Transverse colon (tissue), 4 donors: Measurements from ENCODE around the gene HOXA13. TPM values are rescaled to one million over a fixed set of nuclear protein-coding genes. Genes with fewer than 3 reads are reported as not detected.

Experiments used
- DNase-seq: peaks from one replicate; pipeline ENCODE4 v3.0.0-alpha.2; 2019
- H3K27ac ChIP-seq, 4 donors: fragments of 200-600 bp; sonication (generic); 2 replicates each; pipeline ENCODE4 v1.5.1; 2016 to 2018; ENCODE audit warnings: inconsistent platforms in 4 of 4
- H3K27me3 ChIP-seq: fragments of 200-600 bp; sonication (generic); 2 replicates; pipeline ENCODE4 v1.5.1; 2017; ENCODE audit warnings: inconsistent platforms
- H3K36me3 ChIP-seq, 4 donors: fragments of 200-600 bp; sonication (generic); 2 replicates each; pipeline ENCODE4 v1.5.1; 2017 to 2019; ENCODE audit warnings: inconsistent platforms in 4 of 4
- H3K4me1 ChIP-seq, 4 donors: fragments of 200-600 bp; sonication (generic); 2 replicates each; pipeline ENCODE4 v1.5.1; 2017 to 2020; ENCODE audit warnings: inconsistent platforms in 4 of 4
- H3K4me3 ChIP-seq, 4 donors: fragments of 200-600 bp; sonication (generic); 1 replicate in 1 of 4; 2 replicates in 3 of 4; pipeline versions ENCODE4 v1.5.1 to v1.6.1; 2017 to 2019; ENCODE audit warnings: inconsistent platforms in 4 of 4
- H3K9me3 ChIP-seq, 2 donors: fragments of 200-600 bp; sonication (generic); 2 replicates each; pipeline ENCODE4 v1.5.1; 2017 to 2019; ENCODE audit warnings: inconsistent platforms in 2 of 2
- CTCF ChIP-seq, 5 experiments: fragments of 200-600 bp in 3 of 5; fragments of 450-650 bp in 2 of 5; sonication (generic) in 3 of 5; IDR thresholded peaks; 1 replicate in 2 of 5; 2 replicates in 3 of 5; pipeline ENCODE4 v1.5.1; 2016 to 2017; ENCODE audit warnings: antibody characterized with exemption in 5 of 5, inconsistent platforms in 3 of 5, mild to moderate bottlenecking in 2 of 5, moderate library complexity in 1 of 5
- EP300 ChIP-seq: sonication (generic); formaldehyde crosslinking; IDR thresholded peaks from one replicate; pipeline ENCODE4 v1.6.1; 2017; ENCODE audit warnings: antibody characterized with exemption, low read depth
- POLR2A ChIP-seq: fragments of 450-650 bp; IDR thresholded peaks from one replicate; pipeline ENCODE4 v1.6.1; 2016; ENCODE audit warnings: antibody characterized with exemption, mild to moderate bottlenecking, moderate library complexity
- POLR2AphosphoS5 ChIP-seq, 3 donors: sonication (generic); formaldehyde crosslinking; IDR thresholded peaks; one replicate each; pipeline ENCODE4 v1.6.1; 2016; ENCODE audit warnings: antibody characterized with exemption in 3 of 3
- WGBS, 2 donors: methylation state at CpG; one replicate each; pipeline ENCODE4 v1.1.5; 2018; ENCODE audit warnings: low coverage in 1 of 2; 5-methylcytosine and 5-hydroxymethylcytosine counted together
- in situ Hi-C, 4 donors: fragments of 200-750 bp; cut with MboI; loops; one replicate each; pipeline versions ENCODE4 v1.15.0 to v1.15.1; 2017; ENCODE audit warnings: low sequenced_read_pairs in 3 of 4, low pct_ligation_motif_present in 1 of 4, low pct_unique_long_range_greater_than_20kb in 1 of 4
- intact Hi-C: fragments of 100-400 bp; cut with DNase I; formaldehyde crosslinking; loops from one replicate; pipeline ENCODE4 v1.15.1; 2023; ENCODE audit warnings: low total_unique reads
- total RNA-seq, 4 donors: library from RNA; depleted of rRNA; stranded (reverse); fragments of >200 nt; gene quantifications; one replicate each; pipeline ENCODE4 v1.1.0, GENCODE V29; 2016

The HOXA13 gene
- total RNA-seq, 4 donors from 2014 or later = 22.5 to 69.9 (median 38.7) TPM

DNA sequence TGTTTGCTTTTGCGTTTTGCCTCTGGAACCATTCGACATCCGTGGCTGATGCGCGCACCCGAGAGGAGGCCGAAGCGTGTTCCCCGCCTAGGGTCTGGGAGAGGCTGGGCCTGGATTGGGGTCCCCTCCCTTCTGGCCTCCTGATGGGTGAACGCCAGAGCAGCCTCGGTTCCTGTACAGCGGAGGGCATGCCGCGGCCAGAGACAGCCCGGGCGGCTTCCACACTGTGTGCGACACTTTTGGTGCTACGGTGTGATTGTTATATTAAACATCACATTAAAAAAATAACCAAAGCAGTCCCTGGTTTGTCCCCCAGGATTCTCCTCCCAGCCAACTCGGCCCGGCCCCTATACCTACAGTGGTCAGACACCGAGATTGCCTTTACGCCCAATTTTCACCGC is 39.7 kb downstream of the HOXA13 start:
- no peaks in the 10 kb centered on the region for H3K36me3 ChIP-seq
- peaks cover 24% of the 10 kb centered on the region for H3K27me3 ChIP-seq
- in situ Hi-C loops (loop anchor here in 3 of 4 donors (25.0 kb wide), 3 partner anchors 798 to 1298 kb away; no protein-coding TSS in a partner anchor), intact Hi-C loops (loop anchor here (2.0 to 10.0 kb wide), 2 partner anchors 791 to 1305 kb away; no protein-coding TSS in a partner anchor)
- DNase-seq = peak; percentile 37
- peaks cover 5 to 46% (median 24%) of the 10 kb centered on the region in 4 donors for H3K4me1 ChIP-seq
- TF ChIP-seq POLR2A = no peak
- no peak for TF ChIP-seq POLR2AphosphoS5 (IDR thresholded peaks at IDR 0.05)
- TF ChIP-seq EP300 = no peak
- TF ChIP-seq CTCF (IDR thresholded peaks at IDR 0.05) = no peak
- WGBS, 2 donors = 20 to 39% methylated on average over 1 to 23 of the region's 23 CpGs
- H3K27ac ChIP-seq = peak overlapping the region; percentile 95 to 99 (median 98)
- no peaks in the 10 kb centered on the region for H3K9me3 ChIP-seq
- peak overlapping the region in 3 of 4 donors; percentile 38 to 62 (median 58) for H3K4me3 ChIP-seq

- WGBS, 2 donors = 42 to 51% methylated on average over 15 to 27 of the region's 27 CpGs
- H3K27me3 ChIP-seq = peaks cover 30% of the 10 kb centered on the region
- DNase-seq = peak; percentile 19
- H3K27ac ChIP-seq = peak overlapping the region; percentile 95 to 99 (median 98)
- H3K9me3 ChIP-seq = no peaks in the 10 kb centered on the region
- peak overlapping the region in 3 of 4 donors; percentile 38 to 62 (median 58) for H3K4me3 ChIP-seq
- TF ChIP-seq POLR2AphosphoS5 (IDR thresholded peaks at IDR 0.05) (peak in 1 of 3 donors; percentile 7), EP300 (no peak)
- intact Hi-C loops (loop anchor here (2.0 to 10.0 kb wide), 2 partner anchors 791 to 1305 kb away; no protein-coding TSS in a partner anchor), in situ Hi-C loops (loop anchor here in 3 of 4 donors (5.0 to 25.0 kb wide), 5 partner anchors 787 to 1297 kb away; no protein-coding TSS in a partner anchor)
- no peaks in the 10 kb centered on the region for H3K36me3 ChIP-seq
- H3K4me1 ChIP-seq = peaks cover 10 to 52% (median 30%) of the 10 kb centered on the region in 4 donors
Observed at GRCh38 chr7:27159266-27160144, 40.4 kb downstream of the HOXA13 start.

DNA sequence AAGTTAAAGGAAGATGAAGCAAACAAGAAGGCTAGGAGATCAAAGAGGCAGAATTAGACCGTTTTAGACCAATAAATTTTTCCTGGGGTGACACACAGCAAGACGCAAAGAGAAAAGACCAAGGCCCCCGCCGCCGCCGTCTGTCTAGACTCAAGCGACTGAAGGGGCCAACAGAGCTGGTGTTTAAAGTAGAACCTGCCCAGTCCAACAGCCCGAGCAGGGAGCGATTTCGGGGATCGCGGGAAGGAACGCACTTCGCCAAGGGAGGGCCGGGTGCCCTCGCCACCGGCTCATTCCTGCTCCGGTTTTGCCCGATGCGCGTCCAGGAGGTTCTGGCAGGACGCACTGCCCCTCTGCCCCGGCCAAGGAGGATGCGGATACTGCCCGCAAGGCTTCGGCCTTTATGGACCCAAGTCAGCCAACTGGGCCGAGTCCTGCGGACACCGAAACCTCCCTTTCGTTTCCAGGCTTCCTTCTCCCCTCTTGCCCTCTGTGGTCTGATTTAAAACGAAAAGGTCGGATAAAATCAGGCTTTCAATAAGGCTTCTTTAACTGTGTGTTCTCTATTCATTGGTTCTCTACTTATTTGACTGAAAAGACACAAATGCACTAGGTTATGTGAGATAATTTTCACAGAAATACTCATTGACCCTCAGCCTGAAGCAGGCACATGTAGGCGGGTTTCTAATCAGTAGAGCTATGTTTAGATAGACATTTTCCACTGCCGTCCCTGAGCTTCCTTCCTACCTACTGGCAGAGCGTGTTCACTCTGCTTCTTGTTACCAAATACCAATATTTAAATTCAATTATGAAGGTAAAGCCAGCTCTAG is 41.2 kb downstream of the HOXA13 start:
- 23 to 44% methylated on average over 21 to 34 of the region's 35 CpGs for WGBS, 2 donors
- DNase-seq = peak; percentile 33
- Histone ChIP-seq H3K27me3 (peaks cover 37% of the 10 kb centered on the region), H3K4me3 (peak overlapping the region in 3 of 4 donors; percentile 52 to 60 (median 58)), H3K36me3 (no peaks in the 10 kb centered on the region), H3K27ac (peak overlapping the region; percentile 95 to 99 (median 98)), H3K4me1 (peaks cover 16 to 61% (median 38%) of the 10 kb centered on the region in 4 donors), H3K9me3 (no peaks in the 10 kb centered on the region)
- intact Hi-C loops (no loop called here), in situ Hi-C loops (loop anchor here in 3 of 4 donors (5.0 to 25.0 kb wide), 5 partner anchors 786 to 1296 kb away; no protein-coding TSS in a partner anchor)
- TF ChIP-seq POLR2AphosphoS5 (IDR thresholded peaks at IDR 0.05) (peak in 1 of 3 donors; percentile 16), POLR2A (no peak)

DNA sequence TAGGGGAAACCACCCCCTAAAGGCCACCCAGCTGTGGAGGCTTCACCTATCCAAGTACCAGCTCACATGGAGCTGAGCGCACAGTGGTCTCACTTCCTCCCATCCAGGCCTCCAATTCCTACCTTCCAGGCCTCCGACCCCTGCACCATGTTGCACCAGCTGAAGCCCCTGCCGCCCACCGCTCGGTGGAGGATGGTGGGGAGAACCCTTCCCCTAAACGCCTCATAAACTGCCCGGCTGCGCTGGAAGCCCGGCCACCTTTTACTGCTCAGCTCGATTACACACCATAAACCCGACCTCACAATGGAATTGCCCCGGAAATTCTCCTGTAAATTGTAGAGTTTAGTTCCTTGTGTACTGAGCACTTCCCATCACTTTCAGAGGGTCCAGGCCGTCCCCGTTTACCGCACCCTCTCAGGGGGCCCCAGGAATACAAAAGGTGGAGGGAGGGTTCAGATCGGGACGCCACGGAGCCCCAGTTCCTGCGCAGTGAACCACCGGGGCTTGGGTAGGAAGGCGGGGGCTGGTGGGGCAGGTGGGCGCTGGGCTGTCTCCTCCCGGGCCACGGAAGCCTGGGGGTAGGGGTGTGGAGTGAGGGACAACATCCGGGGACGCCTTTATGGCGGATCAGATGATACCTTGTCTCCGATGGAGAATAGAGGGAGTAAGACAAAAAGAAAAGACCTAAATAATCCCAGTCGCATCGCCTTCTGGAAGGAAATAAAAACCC is 42.0 kb downstream of the HOXA13 start:
- H3K27ac ChIP-seq = peak overlapping the region; percentile 95 to 99 (median 98)
- 29 to 56% methylated on average over 15 to 30 of the region's 30 CpGs for WGBS, 2 donors
- in situ Hi-C loops (loop anchor here in 3 of 4 donors (5.0 to 25.0 kb wide), 5 partner anchors 786 to 1296 kb away; no protein-coding TSS in a partner anchor), intact Hi-C loops (no loop called here)
- no peaks in the 10 kb centered on the region for H3K36me3 ChIP-seq
- no peaks in the 10 kb centered on the region for H3K9me3 ChIP-seq
- peak overlapping the region in 3 of 4 donors; percentile 52 to 60 (median 58) for H3K4me3 ChIP-seq
- peaks cover 45% of the 10 kb centered on the region for H3K27me3 ChIP-seq
- TF ChIP-seq POLR2A = peak; percentile 73
- no peak for TF ChIP-seq CTCF (IDR thresholded peaks at IDR 0.05)
- no peak for TF ChIP-seq EP300
- peak; percentile 40 to 75 (median 68) for TF ChIP-seq POLR2AphosphoS5 (IDR thresholded peaks at IDR 0.05)
- H3K4me1 ChIP-seq = peaks cover 24 to 65% (median 44%) of the 10 kb centered on the region in 4 donors
- DNase-seq = peak; percentile 65
